Coronary artery (tissue), 2 donors: Measurements from ENCODE around the gene RNU1-4.
"Not testable (repeated sequence)": the region's sequence is repeated elsewhere in the genome, so short reads cannot be mapped to it uniquely, and the experiment has no call there.

Source experiments
- DNase-seq: peaks from one replicate; pipeline ENCODE4 v3.0.0-alpha.2; 2017; ENCODE audit warnings: low spot score
- H3K27ac ChIP-seq, 2 donors: fragments of 200-600 bp; sonication (generic); one replicate each; pipeline ENCODE4 v1.5.1; 2016 to 2019
- H3K4me3 ChIP-seq: fragments of 200-600 bp; sonication (generic); 2 replicates; pipeline ENCODE4 v1.5.1; 2016; ENCODE audit warnings: mild to moderate bottlenecking, moderate library complexity
- CTCF ChIP-seq: fragments of 200-600 bp; sonication (generic); IDR thresholded peaks from one replicate; pipeline ENCODE4 v1.5.1; 2019; ENCODE audit warnings: antibody characterized with exemption

RNU1-4 gene

GRCh38 chr1:16707130-16708093 lies 32.9 kb upstream of the RNU1-4 start:
- peak overlapping the region; percentile 50 for H3K4me3 ChIP-seq
- peak; percentile 49 for DNase-seq
- H3K27ac ChIP-seq = not testable (repeated sequence)

- not testable (repeated sequence) for H3K4me3 ChIP-seq, H3K27ac ChIP-seq, DNase-seq
Observed at GRCh38 chr1:16708704-16709103, 31.6 kb upstream of the RNU1-4 start.

GRCh38 chr1:16709659-16710087 lies 30.6 kb upstream of the RNU1-4 start:
- H3K27ac ChIP-seq, H3K4me3 ChIP-seq: not testable (repeated sequence)
- peak; percentile 49 for DNase-seq

GRCh38 chr1:16710618-16711017 lies 29.7 kb upstream of the RNU1-4 start:
- not testable (repeated sequence) for H3K4me3 ChIP-seq, DNase-seq

GRCh38 chr1:16712131-16712530 lies 28.2 kb upstream of the RNU1-4 start:
- H3K4me3 ChIP-seq, H3K27ac ChIP-seq: not testable (repeated sequence)
- peak; percentile 35 for DNase-seq

More at GRCh38 chr1:16710618-16711017, 29.7 kb upstream of the RNU1-4 start:
- not testable (repeated sequence) for H3K27ac ChIP-seq

- not testable (repeated sequence) for H3K27ac ChIP-seq, DNase-seq, H3K4me3 ChIP-seq
Observed at GRCh38 chr1:16712582-16712981, 27.7 kb upstream of the RNU1-4 start.

- not testable (repeated sequence) for H3K27ac ChIP-seq, DNase-seq, H3K4me3 ChIP-seq
Observed at GRCh38 chr1:16712984-16713383, 27.3 kb upstream of the RNU1-4 start.

- not testable (repeated sequence) for H3K27ac ChIP-seq, H3K4me3 ChIP-seq, DNase-seq
Observed at GRCh38 chr1:16713480-16713879, 26.8 kb upstream of the RNU1-4 start.

GRCh38 chr1:16716691-16717335 lies 23.5 kb upstream of the RNU1-4 start:
- no peak overlapping the region for H3K27ac ChIP-seq
- no peak overlapping the region for H3K4me3 ChIP-seq
- DNase-seq = peak; percentile 74
- no peak for TF ChIP-seq CTCF

- TF ChIP-seq CTCF = no peak
- no peak overlapping the region for H3K4me3 ChIP-seq
- H3K27ac ChIP-seq = no peak overlapping the region
- DNase-seq = peak; percentile 74
Observed at GRCh38 chr1:16717336-16718098, 22.8 kb upstream of the RNU1-4 start.

- not testable (repeated sequence) for H3K27ac ChIP-seq, H3K4me3 ChIP-seq
- peak; percentile 77 for DNase-seq
Observed at GRCh38 chr1:16718099-16718907, 22.0 kb upstream of the RNU1-4 start.
